B cell (primary cell): ENCODE data around the gene TK2. TPM values are rescaled to one million over a fixed set of nuclear protein-coding genes. Genes with fewer than 3 reads are reported as not detected.

Source experiments
- ATAC-seq: fragments of 200-7000 bp; cut with Tn5 transposase; one replicate; pipeline ENCODE4 v1.10.0; 2021; ENCODE audit warnings: low read depth, mild to moderate bottlenecking, moderate number of reproducible peaks, moderate library complexity
- CTCF ChIA-PET: fragments of 350-600 bp; sonication (Branson Sonifier 250); formaldehyde crosslinking; loops from one replicate; lab custom pipeline; 2021; ENCODE audit warnings: antibody characterized with exemption, inconsistent platforms; lab: Charles Lee
- POLR2A ChIA-PET: fragments of 350-600 bp; sonication (Branson Sonifier 250); formaldehyde crosslinking; loops from one replicate; lab custom pipeline; 2021; ENCODE audit warnings: antibody characterized with exemption; lab: Charles Lee
- DNase-seq: peaks from one replicate; pipeline ENCODE4 v3.0.0; 2013
- H2AFZ ChIP-seq: 2 replicates; pipeline ENCODE4 v1.6.1; 2012; ENCODE audit warnings: mild to moderate bottlenecking, low read depth, low read length; ENCODE audit not compliant: insufficient read depth, poor library complexity, severe bottlenecking
- H3K27ac ChIP-seq, 2 donors: 1 replicate in 1 of 2; 2 replicates in 1 of 2; pipeline ENCODE4 v1.5.1; 2012 to 2013; ENCODE audit warnings: low read length in 2 of 2, mild to moderate bottlenecking in 2 of 2, moderate library complexity in 1 of 2
- H3K27me3 ChIP-seq, 4 experiments: fragments of 200-600 bp in 1 of 4; sonication (generic) in 1 of 4; replicated peaks in 1 of 4; 1 replicate in 2 of 4; 2 replicates in 2 of 4; pipeline versions ENCODE4 v1.6.1 to v1.7.0; 2013 to 2016; ENCODE audit warnings: low read length in 3 of 4, mild to moderate bottlenecking in 2 of 4, mixed read lengths in 1 of 4, moderate library complexity in 1 of 4; ENCODE audit not compliant: insufficient read depth in 4 of 4, control insufficient read depth in 3 of 4; ENCODE audit errors: control extremely low read depth in 1 of 4
- H3K36me3 ChIP-seq, 2 experiments: replicated peaks in 1 of 2; 1 replicate in 1 of 2; 2 replicates in 1 of 2; pipeline versions ENCODE4 v1.6.1 to v1.7.1; 2013; ENCODE audit warnings: low read length in 1 of 2; ENCODE audit not compliant: insufficient read depth in 2 of 2, control insufficient read depth in 1 of 2; ENCODE audit errors: control extremely low read depth in 1 of 2, extremely low read depth in 1 of 2
- H3K4me1 ChIP-seq, 2 donors: fragments of 200-600 bp in 1 of 2; sonication (generic) in 1 of 2; 1 replicate in 1 of 2; 2 replicates in 1 of 2; pipeline versions ENCODE4 v1.5.1 to v1.6.1; 2013 to 2017; ENCODE audit warnings: low read length in 2 of 2; ENCODE audit not compliant: control insufficient read depth in 2 of 2, insufficient read depth in 2 of 2
- H3K4me2 ChIP-seq: replicated peaks from 2 replicates; pipeline ENCODE3; 2012; ENCODE audit warnings: mild to moderate bottlenecking, low read depth, low read length; ENCODE audit not compliant: poor library complexity, severe bottlenecking
- H3K4me3 ChIP-seq, 5 experiments: fragments of 200-600 bp in 1 of 5; sonication (generic) in 1 of 5; 1 replicate in 3 of 5; 2 replicates in 2 of 5; pipeline versions ENCODE4 v1.5.1 to v1.7.0; 2011 to 2016; ENCODE audit warnings: low read length in 4 of 5, mild to moderate bottlenecking in 4 of 5, low read depth in 2 of 5, control low read depth in 1 of 5, moderate library complexity in 1 of 5; ENCODE audit not compliant: insufficient read depth in 1 of 5; ENCODE audit errors: control extremely low read depth in 1 of 5, extremely low read depth in 1 of 5
- H3K79me2 ChIP-seq: fragments of 200-600 bp; sonication (generic); one replicate; pipeline ENCODE4 v1.6.0; 2016; ENCODE audit warnings: low read length; ENCODE audit not compliant: control insufficient read depth, insufficient read depth
- H3K9ac ChIP-seq: fragments of 200-600 bp; sonication (generic); 2 replicates; pipeline ENCODE4 v1.6.1; 2017; ENCODE audit warnings: mild to moderate bottlenecking, low read length, moderate library complexity
- H3K9me3 ChIP-seq, 3 donors: one replicate each; pipeline versions ENCODE4 v1.6.1 to v1.7.1; 2013; ENCODE audit warnings: low read length in 2 of 3; ENCODE audit not compliant: control insufficient read depth in 2 of 3, insufficient read depth in 1 of 3; ENCODE audit errors: control extremely low read depth in 1 of 3
- H4K20me1 ChIP-seq: 2 replicates; pipeline ENCODE4 v1.6.0; 2012; ENCODE audit warnings: mild to moderate bottlenecking, low read length; ENCODE audit not compliant: insufficient read depth, control insufficient read depth, poor library complexity, severe bottlenecking
- H3K27ac Mint-ChIP-seq: one replicate; pipeline ENCODE4 v1.8.0; 2021; ENCODE audit warnings: mixed read lengths
- H3K27me3 Mint-ChIP-seq: one replicate; pipeline ENCODE4 v1.8.0; 2021; ENCODE audit warnings: mixed read lengths
- H3K4me1 Mint-ChIP-seq: one replicate; pipeline ENCODE4 v1.8.0; 2021; ENCODE audit warnings: mixed read lengths
- H3K4me3 Mint-ChIP-seq: one replicate; pipeline ENCODE4 v1.8.0; 2021; ENCODE audit warnings: mixed read lengths
- H3K9me3 Mint-ChIP-seq: one replicate; pipeline ENCODE4 v1.8.0; 2022; ENCODE audit warnings: mixed read lengths; ENCODE audit not compliant: insufficient read depth
- CTCF ChIP-seq: fragments of 200-600 bp; IDR thresholded peaks from one replicate; pipeline ENCODE4 v1.8.0; 2022; ENCODE audit warnings: antibody characterized with exemption, mild to moderate bottlenecking
- EZH2 ChIP-seq: IDR thresholded peaks from 2 replicates; pipeline ENCODE4 v1.6.1; 2012; ENCODE audit warnings: borderline replicate concordance, low read depth, mild to moderate bottlenecking, moderate library complexity, low read length; ENCODE audit not compliant: insufficient read depth, poor library complexity, severe bottlenecking
- WGBS: methylation state at CpG from one replicate; pipeline ENCODE4 v1.1.5; 2013; ENCODE audit warnings: missing lambda C conversion rate; ENCODE audit not compliant: insufficient coverage; 5-methylcytosine and 5-hydroxymethylcytosine counted together
- intact Hi-C: fragments of 100-400 bp; cut with micrococcal nuclease; formaldehyde crosslinking; loops from one replicate; pipeline ENCODE4 v1.10.0; 2022
- polyA plus RNA-seq: library from polyadenylated mRNA; depleted of rRNA; stranded (reverse); fragments of >200 nt; gene quantifications from 2 replicates; pipeline ENCODE4 v1.2.3, GENCODE V29; 2012
- total RNA-seq, 2 donors: library from RNA; stranded (reverse); fragments of 120-200 nt in 1 of 2; gene quantifications; 1 replicate in 1 of 2; 2 replicates in 1 of 2; pipeline versions ENCODE4 v1.2.3 to v1.2.4, GENCODE V29; 2013 to 2022

TK2 gene
- total and polyA plus RNA-seq, 2 donors (not counting 1 experiment from before 2014, with no cell fraction given) = 2.9 to 9.7 TPM

GRCh38 chr16:66469947-66470546, 79.9 kb downstream of the TK2 start:
- no peak for ATAC-seq
- Histone ChIP-seq H3K36me3 (no peaks in the 10 kb centered on the region), H3K4me3 (no peak overlapping the region), H2AFZ (no peak overlapping the region), H3K27ac (no peak overlapping the region), H3K4me1 (peaks cover 8% of the 10 kb centered on the region in 2 donors), H3K9ac (no peak overlapping the region), H3K27me3 (peaks cover 0 to 26% (median 6%) of the 10 kb centered on the region in 4 experiments), H3K79me2 (no peaks in the 10 kb centered on the region), H3K4me2 (no peak overlapping the region), H3K9me3 (peaks cover 0 to 5% (median 1%) of the 10 kb centered on the region in 3 donors), H4K20me1 (no peaks in the 10 kb centered on the region)
- intact Hi-C loops = no loop called here
- Mint-ChIP-seq H3K27me3 (peaks cover 50% of the 10 kb centered on the region), H3K4me3 (no peak overlapping the region), H3K4me1 (peaks cover 11% of the 10 kb centered on the region), H3K9me3 (no peaks in the 10 kb centered on the region), H3K27ac (no peak overlapping the region)
- TF ChIP-seq EZH2 = no peak
- no peak for TF ChIP-seq CTCF
- no peak for DNase-seq
- 84% methylated on average over 6 of the region's 6 CpGs for WGBS
- POLR2A ChIA-PET = interaction anchor here (0.5 kb wide), 1 partner anchor 771 kb away, joined by 4 read pairs; no protein-coding TSS in a partner anchor
- CTCF ChIA-PET = interaction anchor here (1.7 kb wide), 1 partner anchor 119 kb away, joined by 6 read pairs; no protein-coding TSS in a partner anchor

GRCh38 chr16:66469291-66469946, 80.5 kb downstream of the TK2 start:
- WGBS = 100% methylated on average over 13 of the region's 26 CpGs
- Mint-ChIP-seq H3K4me3 (no peak overlapping the region), H3K4me1 (peaks cover 6% of the 10 kb centered on the region), H3K9me3 (no peaks in the 10 kb centered on the region), H3K27ac (no peak overlapping the region), H3K27me3 (peaks cover 51% of the 10 kb centered on the region)
- Histone ChIP-seq H2AFZ (no peak overlapping the region), H3K9me3 (peaks cover 0 to 5% (median 1%) of the 10 kb centered on the region in 3 donors), H3K4me1 (peaks cover 3 to 5% of the 10 kb centered on the region in 2 donors), H4K20me1 (no peaks in the 10 kb centered on the region), H3K27me3 (peaks cover 0 to 26% (median 6%) of the 10 kb centered on the region in 4 experiments), H3K4me2 (no peak overlapping the region), H3K79me2 (no peaks in the 10 kb centered on the region), H3K4me3 (no peak overlapping the region), H3K36me3 (no peaks in the 10 kb centered on the region), H3K27ac (no peak overlapping the region), H3K9ac (no peak overlapping the region)
- no peak for ATAC-seq
- no peak for DNase-seq
- ChIA-PET CTCF (interaction anchor here (1.0 to 2.3 kb wide), 3 partner anchors 109 to 139 kb away, joined by 3 to 7 read pairs (median 6); partner anchors contain the start of gene CMTM2), POLR2A (interaction anchor here (0.5 kb wide), 1 partner anchor 772 kb away, joined by 4 read pairs; no protein-coding TSS in a partner anchor)
- TF ChIP-seq CTCF = no peak
- no peak for TF ChIP-seq EZH2
- intact Hi-C loops = no loop called here
